Measurements from ENCODE around the gene CPNE4.

DNA sequence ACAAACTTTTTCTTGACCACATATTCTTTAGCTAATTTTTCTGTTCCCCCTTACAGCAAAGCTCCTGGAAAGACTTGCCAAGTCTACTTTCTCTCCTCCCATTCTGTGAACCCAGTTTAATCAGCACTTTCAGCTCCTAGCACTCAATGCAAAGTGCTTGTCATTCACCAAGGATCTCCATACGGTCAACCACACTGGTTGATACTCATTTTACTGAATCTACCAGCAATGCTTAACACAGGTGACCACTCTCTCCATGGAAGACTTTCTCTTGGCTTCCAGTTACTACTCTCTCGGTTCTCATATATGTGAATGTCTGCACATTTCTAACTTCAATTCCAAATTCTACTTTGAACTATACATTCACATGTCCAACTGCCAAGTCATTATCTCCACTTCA, 543.7 kb downstream of the CPNE4 start:
- TF ChIP-seq, protein P1, sequence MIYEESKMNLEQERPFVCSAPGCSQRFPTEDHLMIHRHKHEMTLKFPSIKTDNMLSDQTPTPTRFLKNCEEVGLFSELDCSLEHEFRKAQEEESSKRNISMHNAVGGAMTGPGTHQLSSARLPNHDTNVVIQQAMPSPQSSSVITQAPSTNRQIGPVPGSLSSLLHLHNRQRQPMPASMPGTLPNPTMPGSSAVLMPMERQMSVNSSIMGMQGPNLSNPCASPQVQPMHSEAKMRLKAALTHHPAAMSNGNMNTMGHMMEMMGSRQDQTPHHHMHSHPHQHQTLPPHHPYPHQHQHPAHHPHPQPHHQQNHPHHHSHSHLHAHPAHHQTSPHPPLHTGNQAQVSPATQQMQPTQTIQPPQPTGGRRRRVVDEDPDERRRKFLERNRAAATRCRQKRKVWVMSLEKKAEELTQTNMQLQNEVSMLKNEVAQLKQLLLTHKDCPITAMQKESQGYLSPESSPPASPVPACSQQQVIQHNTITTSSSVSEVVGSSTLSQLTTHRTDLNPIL (CRISPR knock-in tag; IDR thresholded peaks at IDR 0.05), result no peak
- TF ChIP-seq PHF20 (IDR thresholded peaks at IDR 0.05; ENCODE audit: partially characterized antibody) (no peak), ZNF699 (CRISPR knock-in tag; IDR thresholded peaks at IDR 0.05; ENCODE audit: insufficient replicate concordance) (no peak), CREB1 (IDR thresholded peaks at IDR 0.05) (no peak), CREB1 (CRISPR knock-in tag; IDR thresholded peaks at IDR 0.05) (no peak), MYC (IDR thresholded peaks at IDR 0.05; ENCODE audit: low read depth, low read length) (no peak), MYC (CRISPR knock-in tag; IDR thresholded peaks at IDR 0.05; ENCODE audit: borderline replicate concordance, low read depth) (no peak), ATF1 (CRISPR knock-in tag; IDR thresholded peaks at IDR 0.05) (no peak), ATF1 (tag; IDR thresholded peaks at IDR 0.05) (no peak), HIVEP1 (CRISPR knock-in tag; IDR thresholded peaks at IDR 0.05) (no peak), TOE1 (IDR thresholded peaks at IDR 0.05; ENCODE audit: borderline replicate concordance) (no peak), TOE1 (CRISPR knock-in tag; IDR thresholded peaks at IDR 0.05; ENCODE audit: borderline replicate concordance, low read depth) (no peak)
- TF ChIP-seq, protein P2, sequence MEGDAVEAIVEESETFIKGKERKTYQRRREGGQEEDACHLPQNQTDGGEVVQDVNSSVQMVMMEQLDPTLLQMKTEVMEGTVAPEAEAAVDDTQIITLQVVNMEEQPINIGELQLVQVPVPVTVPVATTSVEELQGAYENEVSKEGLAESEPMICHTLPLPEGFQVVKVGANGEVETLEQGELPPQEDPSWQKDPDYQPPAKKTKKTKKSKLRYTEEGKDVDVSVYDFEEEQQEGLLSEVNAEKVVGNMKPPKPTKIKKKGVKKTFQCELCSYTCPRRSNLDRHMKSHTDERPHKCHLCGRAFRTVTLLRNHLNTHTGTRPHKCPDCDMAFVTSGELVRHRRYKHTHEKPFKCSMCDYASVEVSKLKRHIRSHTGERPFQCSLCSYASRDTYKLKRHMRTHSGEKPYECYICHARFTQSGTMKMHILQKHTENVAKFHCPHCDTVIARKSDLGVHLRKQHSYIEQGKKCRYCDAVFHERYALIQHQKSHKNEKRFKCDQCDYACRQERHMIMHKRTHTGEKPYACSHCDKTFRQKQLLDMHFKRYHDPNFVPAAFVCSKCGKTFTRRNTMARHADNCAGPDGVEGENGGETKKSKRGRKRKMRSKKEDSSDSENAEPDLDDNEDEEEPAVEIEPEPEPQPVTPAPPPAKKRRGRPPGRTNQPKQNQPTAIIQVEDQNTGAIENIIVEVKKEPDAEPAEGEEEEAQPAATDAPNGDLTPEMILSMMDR (IDR thresholded peaks at IDR 0.05 in 2 of 3, conservative IDR thresholded peaks at IDR 0.05 in 1 of 3; ENCODE audit: insufficient read depth in 2 of 3, low read depth in 1 of 3, low read length in 3 of 3), result no peak

Data from K562 (cell line).